IMR-90 (cell line): ENCODE measurements around the gene MT3.

Experiments used
- BHLHE40 ChIP-seq: fragments of 150-350 bp; IDR thresholded peaks from 2 replicates; pipeline ENCODE4 v1.6.1; 2016; ENCODE audit warnings: mild to moderate bottlenecking, low read depth, low read length
- CEBPB ChIP-seq: IDR thresholded peaks from 2 replicates; pipeline ENCODE4 v1.6.1; 2012; ENCODE audit warnings: low read depth, low read length, improper control_type of control experiment
- MXI1 ChIP-seq: IDR thresholded peaks from 2 replicates; pipeline ENCODE4 v1.6.1; 2012; ENCODE audit warnings: low read depth, mild to moderate bottlenecking, low read length, moderate library complexity, borderline replicate concordance
- POLR2A ChIP-seq: IDR thresholded peaks from 2 replicates; pipeline ENCODE4 v1.6.1; 2012; ENCODE audit warnings: mild to moderate bottlenecking, low read depth, low read length
- RAD21 ChIP-seq: IDR thresholded peaks from 2 replicates; pipeline ENCODE4 v1.6.1; 2012; ENCODE audit warnings: low read length, improper control_type of control experiment
- RFX5 ChIP-seq: IDR thresholded peaks from 2 replicates; pipeline ENCODE4 v1.8.0; 2012; ENCODE audit warnings: low read depth, mild to moderate bottlenecking, low read length, moderate library complexity
- SMC3 ChIP-seq: fragments of 150-350 bp; IDR thresholded peaks from 2 replicates; pipeline ENCODE4 v1.6.1; 2016; ENCODE audit warnings: low read depth, mild to moderate bottlenecking, antibody characterized with exemption, low read length, moderate library complexity
- TF ChIP-seq, protein P1 (sequence below): conservative IDR thresholded peaks from 2 replicates; pipeline ENCODE4 v1.5.1; 2012; ENCODE audit warnings: mild to moderate bottlenecking, low read depth, low read length, improper control_type of control experiment
- TF ChIP-seq, protein P2 (sequence below): fragments of 150-350 bp; IDR thresholded peaks from 2 replicates; pipeline ENCODE4 v1.6.1; 2017; ENCODE audit warnings: mild to moderate bottlenecking, antibody characterized with exemption, low read length, low read depth

DNA sequence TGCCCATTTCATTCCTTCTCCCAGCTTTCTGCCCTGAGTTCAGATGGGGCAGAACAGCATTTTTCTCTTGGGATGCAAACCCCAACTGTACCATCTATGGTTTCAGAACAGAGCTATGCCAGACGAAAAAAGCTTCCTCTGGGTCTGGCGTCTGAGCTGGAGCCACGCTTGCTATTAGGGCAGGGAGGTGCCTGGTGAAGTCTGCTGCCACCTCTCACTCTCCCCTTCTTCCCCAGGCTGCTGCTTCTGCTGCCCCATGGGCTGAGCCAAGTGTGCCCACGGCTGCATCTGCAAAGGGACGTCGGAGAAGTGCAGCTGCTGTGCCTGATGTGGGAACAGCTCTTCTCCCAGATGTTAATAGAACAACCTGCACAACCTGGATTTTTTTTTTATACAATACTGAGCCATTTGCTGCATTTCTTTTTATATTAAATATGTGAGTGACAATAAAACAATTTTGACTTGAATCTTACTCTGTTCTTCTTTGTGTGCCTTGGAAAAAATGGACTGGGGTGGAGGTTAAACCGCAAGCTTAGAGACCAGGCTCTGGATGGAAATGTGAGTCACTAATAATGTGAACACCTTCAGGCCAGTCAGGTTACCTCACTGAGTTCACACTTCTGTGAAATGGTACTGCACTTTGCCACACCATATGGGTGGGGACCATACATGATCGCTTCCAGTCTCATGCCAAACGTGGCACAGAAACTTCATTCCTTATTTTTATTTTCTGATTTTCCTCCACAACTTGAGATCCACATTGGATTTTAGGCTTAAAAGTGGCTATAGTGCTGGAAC, 47.5 kb downstream of the MT3 start:
- TF ChIP-seq, protein P1, sequence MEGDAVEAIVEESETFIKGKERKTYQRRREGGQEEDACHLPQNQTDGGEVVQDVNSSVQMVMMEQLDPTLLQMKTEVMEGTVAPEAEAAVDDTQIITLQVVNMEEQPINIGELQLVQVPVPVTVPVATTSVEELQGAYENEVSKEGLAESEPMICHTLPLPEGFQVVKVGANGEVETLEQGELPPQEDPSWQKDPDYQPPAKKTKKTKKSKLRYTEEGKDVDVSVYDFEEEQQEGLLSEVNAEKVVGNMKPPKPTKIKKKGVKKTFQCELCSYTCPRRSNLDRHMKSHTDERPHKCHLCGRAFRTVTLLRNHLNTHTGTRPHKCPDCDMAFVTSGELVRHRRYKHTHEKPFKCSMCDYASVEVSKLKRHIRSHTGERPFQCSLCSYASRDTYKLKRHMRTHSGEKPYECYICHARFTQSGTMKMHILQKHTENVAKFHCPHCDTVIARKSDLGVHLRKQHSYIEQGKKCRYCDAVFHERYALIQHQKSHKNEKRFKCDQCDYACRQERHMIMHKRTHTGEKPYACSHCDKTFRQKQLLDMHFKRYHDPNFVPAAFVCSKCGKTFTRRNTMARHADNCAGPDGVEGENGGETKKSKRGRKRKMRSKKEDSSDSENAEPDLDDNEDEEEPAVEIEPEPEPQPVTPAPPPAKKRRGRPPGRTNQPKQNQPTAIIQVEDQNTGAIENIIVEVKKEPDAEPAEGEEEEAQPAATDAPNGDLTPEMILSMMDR: no peak
- no peak for TF ChIP-seq POLR2A
- TF ChIP-seq MXI1: no peak
- TF ChIP-seq SMC3: no peak
- no peak for TF ChIP-seq CEBPB
- TF ChIP-seq, protein P2, sequence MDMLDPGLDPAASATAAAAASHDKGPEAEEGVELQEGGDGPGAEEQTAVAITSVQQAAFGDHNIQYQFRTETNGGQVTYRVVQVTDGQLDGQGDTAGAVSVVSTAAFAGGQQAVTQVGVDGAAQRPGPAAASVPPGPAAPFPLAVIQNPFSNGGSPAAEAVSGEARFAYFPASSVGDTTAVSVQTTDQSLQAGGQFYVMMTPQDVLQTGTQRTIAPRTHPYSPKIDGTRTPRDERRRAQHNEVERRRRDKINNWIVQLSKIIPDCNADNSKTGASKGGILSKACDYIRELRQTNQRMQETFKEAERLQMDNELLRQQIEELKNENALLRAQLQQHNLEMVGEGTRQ: no peak
- no peak for TF ChIP-seq RAD21
- TF ChIP-seq BHLHE40: no peak
- TF ChIP-seq RFX5: no peak
